HepG2 (cell line): ENCODE results near the gene SHISA7. TPM values are rescaled to one million over a fixed set of nuclear protein-coding genes. Genes with fewer than 3 reads are reported as not detected.

ENCODE experiments used
- ARID4A ChIP-seq: sonication (generic); formaldehyde crosslinking; IDR thresholded peaks from 2 replicates; pipeline ENCODE4 v1.5.0; 2020; ENCODE audit warnings: mild to moderate bottlenecking, missing genetic modification reagents, borderline replicate concordance
- CHD2 ChIP-seq: IDR thresholded peaks from 2 replicates; pipeline ENCODE4 v1.6.1; 2011; ENCODE audit warnings: low read depth, low read length, improper control_type of control experiment
- CREB3 ChIP-seq: sonication (generic); formaldehyde crosslinking; IDR thresholded peaks from 2 replicates; pipeline ENCODE4 v1.5.0; 2020; ENCODE audit warnings: missing genetic modification reagents
- EED ChIP-seq: sonication (generic); formaldehyde crosslinking; IDR thresholded peaks from 2 replicates; pipeline ENCODE4 v1.5.0; 2020; ENCODE audit warnings: mild to moderate bottlenecking, missing genetic modification reagents
- ELF1 ChIP-seq: sonication (generic); formaldehyde crosslinking; IDR thresholded peaks from 2 replicates; pipeline ENCODE4 v1.4.0; 2020; ENCODE audit warnings: missing genetic modification reagents
- FOSL1 ChIP-seq: sonication (generic); formaldehyde crosslinking; IDR thresholded peaks from 2 replicates; pipeline ENCODE4 v1.9.0; 2021; ENCODE audit warnings: missing genetic modification reagents, borderline replicate concordance
- HBP1 ChIP-seq: IDR thresholded peaks from 2 replicates; pipeline ENCODE4 v1.6.1; 2016; ENCODE audit warnings: low read depth, control low read depth
- HDAC1 ChIP-seq: sonication (generic); formaldehyde crosslinking; IDR thresholded peaks from 2 replicates; pipeline ENCODE4 v1.5.1; 2020; ENCODE audit warnings: mild to moderate bottlenecking, missing genetic modification reagents
- KAT8 ChIP-seq: IDR thresholded peaks from 2 replicates; pipeline ENCODE4 v1.6.1; 2016; ENCODE audit warnings: missing genetic modification reagents, missing compliant biosample characterization
- MXD1 ChIP-seq: sonication (generic); formaldehyde crosslinking; IDR thresholded peaks from 2 replicates; pipeline ENCODE4 v1.4.0; 2020; ENCODE audit warnings: mild to moderate bottlenecking, missing genetic modification reagents
- TOPORS ChIP-seq: sonication (generic); formaldehyde crosslinking; IDR thresholded peaks from 2 replicates; pipeline ENCODE4 v1.8.0; 2023; ENCODE audit warnings: mild to moderate bottlenecking, missing genetic modification reagents
- ZBTB3 ChIP-seq: sonication (generic); formaldehyde crosslinking; IDR thresholded peaks from 2 replicates; pipeline ENCODE4 v1.4.0; 2020; ENCODE audit warnings: low read depth, mild to moderate bottlenecking, moderate library complexity, missing genetic modification reagents, borderline replicate concordance
- ZFX ChIP-seq: sonication (generic); formaldehyde crosslinking; IDR thresholded peaks from 2 replicates; pipeline ENCODE4 v1.4.0; 2020; ENCODE audit warnings: mild to moderate bottlenecking, low read depth, missing genetic modification reagents, moderate library complexity
- ZMYM3 ChIP-seq: sonication (generic); formaldehyde crosslinking; IDR thresholded peaks from 2 replicates; pipeline ENCODE4 v1.5.1; 2020; ENCODE audit warnings: mild to moderate bottlenecking, missing genetic modification reagents
- ZNF280B ChIP-seq: sonication (generic); formaldehyde crosslinking; IDR thresholded peaks from 2 replicates; pipeline ENCODE4 v1.5.0; 2020; ENCODE audit warnings: missing genetic modification reagents, mild to moderate bottlenecking, borderline replicate concordance
- ZNF691 ChIP-seq: sonication (generic); formaldehyde crosslinking; IDR thresholded peaks from 2 replicates; pipeline ENCODE4 v1.4.0; 2020; ENCODE audit warnings: missing genetic modification reagents, low read depth, mild to moderate bottlenecking, borderline replicate concordance
- ZNF737 ChIP-seq: sonication (generic); formaldehyde crosslinking; IDR thresholded peaks from 2 replicates; pipeline ENCODE4 v1.5.0; 2020; ENCODE audit warnings: missing genetic modification reagents, mild to moderate bottlenecking, borderline replicate concordance
- ZNF788 ChIP-seq: sonication (generic); formaldehyde crosslinking; IDR thresholded peaks from 2 replicates; pipeline ENCODE4 v1.5.0; 2020; ENCODE audit warnings: mild to moderate bottlenecking, missing genetic modification reagents, borderline replicate concordance
- polyA plus RNA-seq, 8 experiments: library from polyadenylated mRNA; depleted of rRNA in 3 of 8; stranded (reverse) in 7 of 8; unstranded in 1 of 8; fragments of >200 nt; fragmentation: Illumina TruSeq in 4 of 8; extraction: Trizol in 4 of 8; gene quantifications; 2 replicates each; pipeline versions ENCODE4 v1.2.1 to v1.2.3, GENCODE V29; 2011 to 2016; ENCODE audit warnings: low read depth in 4 of 8, missing spikeins in 1 of 8, mixed read lengths in 1 of 8; ENCODE audit not compliant: insufficient read depth in 1 of 8
- total RNA-seq, 5 experiments: library from RNA; depleted of rRNA; stranded (reverse); fragments of >200 nt; fragmentation: Illumina TruSeq; extraction: Trizol; gene quantifications; 2 replicates each; pipeline ENCODE4 v1.2.3, GENCODE V29; 2016; ENCODE audit warnings: low read depth in 1 of 5

SHISA7 gene
- total and polyA plus RNA-seq, 2 of the 13 experiments (the other 11 are each of a cell fraction or from before 2014, with no cell fraction given) = not detected

GRCh38 chr19:55385724-55386492 lies 57.2 kb downstream of the SHISA7 start, which contains the start of gene RPL28 (continued):
- peak; percentile 80 for TF ChIP-seq ELF1
- peak; percentile 85 for TF ChIP-seq ZFX (CRISPR knock-in tag)
- TF ChIP-seq TOPORS (CRISPR knock-in tag) = 0 out of 2 replicates have a peak, but pooled peaks have one; percentile 10
- TF ChIP-seq HDAC1 (CRISPR knock-in tag) = peak; percentile 85
- peak; percentile 96; the same call in 1 of the 2 replicates for TF ChIP-seq ZNF788 (CRISPR knock-in tag)
- no peak for TF ChIP-seq ZNF737
- peak; percentile 88 for TF ChIP-seq ARID4A (CRISPR knock-in tag)
- TF ChIP-seq ZBTB3 (CRISPR knock-in tag) = no peak
- peak; percentile 88; the same call in 1 of the 2 replicates for TF ChIP-seq HBP1
- peak; percentile 88 for TF ChIP-seq KAT8
- TF ChIP-seq ZMYM3 (CRISPR knock-in tag) = no peak
- TF ChIP-seq ZNF280B (CRISPR knock-in tag) = peak; percentile 16; the same call in 1 of the 2 replicates
- TF ChIP-seq EED = peak; percentile 49; the same call in 1 of the 2 replicates
- TF ChIP-seq CREB3 = no peak
- no peak for TF ChIP-seq FOSL1 (CRISPR knock-in tag)
- no peak for TF ChIP-seq CHD2
- TF ChIP-seq ZNF691 (CRISPR knock-in tag) = peak; percentile 80
- peak; percentile 78 for TF ChIP-seq MXD1 (CRISPR knock-in tag)
